Activated T-cell treated with anti-CD3 and anti-CD28 coated beads, Interleukin-2, amount 50 U/mL, for 1 hour (primary cell): Measurements from ENCODE around the gene ZNF778.
"Not testable (repeated sequence)": the region's sequence is repeated elsewhere in the genome, so short reads cannot be mapped to it uniquely, and the experiment has no call there.

Experiments used
- DNase-seq: peaks from one replicate; pipeline ENCODE4 v3.0.0-alpha.2; 2020

ZNF778 gene

DNA sequence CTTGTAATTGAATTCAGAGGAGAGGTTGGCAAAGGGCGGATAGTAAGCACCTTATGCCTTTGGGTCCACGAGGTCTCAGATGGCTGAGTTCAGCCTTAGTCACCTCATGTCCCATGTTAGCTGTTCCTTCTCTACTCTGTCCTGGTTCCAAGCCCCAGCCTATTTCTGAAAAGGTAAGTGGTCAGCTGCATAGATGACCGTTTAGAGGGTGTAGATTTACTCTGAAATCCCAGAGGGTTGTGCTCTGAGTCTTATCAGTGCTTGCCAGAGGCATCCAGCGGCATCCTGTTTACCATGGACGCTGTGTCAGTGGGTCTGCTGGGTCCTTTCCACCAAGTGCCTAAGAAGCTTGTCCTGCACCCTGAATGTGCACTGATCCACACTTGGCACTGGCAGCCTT, 1.9 kb downstream of the ZNF778 start:
- no peak for DNase-seq

DNA sequence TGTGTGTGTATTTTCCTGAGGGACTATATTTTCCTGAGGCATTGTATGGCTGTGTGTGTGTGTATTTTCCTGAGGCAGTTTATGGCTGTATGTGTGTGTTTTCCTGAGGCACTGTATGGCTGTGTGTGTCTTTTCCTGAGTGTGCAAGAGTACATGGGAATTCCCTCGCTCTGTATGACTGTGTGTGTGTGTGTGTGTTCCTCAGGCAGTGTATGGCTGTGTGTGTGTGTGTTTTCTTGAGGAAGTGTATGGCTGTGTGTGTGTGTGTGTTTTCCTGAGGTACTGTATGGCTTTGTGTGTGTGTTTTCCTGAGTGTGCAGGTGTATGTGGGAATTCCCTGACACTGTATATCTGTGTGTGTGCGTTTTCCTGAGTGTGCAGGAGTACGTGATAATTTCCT, 4.1 kb downstream of the ZNF778 start:
- DNase-seq, result no peak

DNA sequence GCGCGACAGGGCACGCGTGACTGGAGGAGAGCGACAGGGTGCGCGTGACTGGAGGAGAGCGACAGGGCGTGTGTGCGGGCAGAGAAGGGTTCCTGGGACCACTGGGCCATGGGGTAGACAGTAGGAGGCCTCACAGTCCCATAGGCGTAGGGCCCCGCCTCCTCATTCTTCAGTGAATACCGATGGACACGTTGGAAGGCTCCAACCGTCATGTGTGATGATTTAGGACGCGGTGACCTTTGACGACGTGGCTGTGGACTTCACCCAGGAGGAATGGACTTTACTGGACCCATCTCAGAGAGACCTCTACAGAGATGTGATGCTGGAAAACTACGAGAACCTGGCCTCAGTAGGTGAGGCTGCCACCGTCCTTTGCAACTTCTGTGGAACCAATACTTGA, 5.4 kb downstream of the ZNF778 start:
- no peak for DNase-seq

DNA sequence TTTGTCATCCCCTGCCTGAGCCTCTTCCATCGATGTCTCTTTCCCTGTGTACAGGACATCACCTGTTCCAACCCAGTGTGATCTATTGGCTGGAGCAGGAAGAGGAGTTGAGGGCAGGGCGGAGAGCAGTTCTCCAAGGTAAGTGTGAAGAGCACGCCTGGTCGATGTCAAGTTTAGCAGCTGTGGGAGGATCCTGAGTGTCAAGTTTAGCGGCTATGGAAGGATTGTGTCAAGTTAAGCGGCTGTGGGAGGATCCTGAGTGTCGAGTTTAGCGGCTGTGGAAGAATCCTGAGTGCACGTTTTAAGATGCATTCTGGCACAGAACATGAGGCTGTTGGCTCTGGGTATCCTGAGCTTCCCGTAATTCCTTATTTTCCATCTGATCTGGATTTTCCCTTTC, 7.2 kb downstream of the ZNF778 start:
- DNase-seq, result no peak

DNA sequence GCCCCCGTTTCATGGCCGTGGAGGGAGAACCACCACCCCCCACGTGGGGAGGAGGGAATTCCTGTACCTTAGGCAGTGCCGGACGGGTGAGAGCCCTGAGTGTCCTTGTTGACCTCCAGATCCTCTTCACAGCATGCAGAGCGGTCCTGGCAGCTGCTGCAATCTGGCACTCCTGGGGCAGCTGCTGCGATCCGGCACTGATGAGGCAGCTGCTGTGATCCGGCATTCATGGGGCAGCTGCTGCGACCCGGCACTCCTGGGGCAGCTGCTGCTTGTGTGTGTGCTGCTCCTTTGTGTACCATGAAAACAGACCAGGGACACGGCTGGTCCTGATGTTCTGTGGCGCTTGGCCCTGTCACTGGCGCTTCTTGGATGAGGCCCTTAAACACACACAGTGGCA, 12.8 kb downstream of the ZNF778 start:
- DNase-seq, result no peak

DNA sequence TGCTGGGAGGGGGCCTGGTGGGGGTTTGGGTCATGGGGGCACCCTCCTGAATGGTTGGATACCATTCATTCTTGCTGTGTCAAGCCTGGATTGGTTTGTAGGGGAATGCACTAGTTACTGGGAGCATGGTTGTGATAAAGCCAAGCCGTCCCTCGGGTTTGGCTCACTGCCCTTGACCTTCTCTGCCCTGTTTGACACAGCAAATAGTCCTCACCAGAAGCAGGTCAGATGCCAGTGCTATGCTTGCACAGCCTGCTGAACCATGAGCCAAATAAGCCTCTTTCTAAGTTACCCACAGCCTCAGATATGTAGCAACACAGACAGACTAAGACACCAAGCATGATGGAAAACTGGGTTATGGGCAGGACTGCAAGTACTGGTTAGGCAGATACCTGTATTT, 14.6 kb downstream of the ZNF778 start:
- DNase-seq, result no peak

DNA sequence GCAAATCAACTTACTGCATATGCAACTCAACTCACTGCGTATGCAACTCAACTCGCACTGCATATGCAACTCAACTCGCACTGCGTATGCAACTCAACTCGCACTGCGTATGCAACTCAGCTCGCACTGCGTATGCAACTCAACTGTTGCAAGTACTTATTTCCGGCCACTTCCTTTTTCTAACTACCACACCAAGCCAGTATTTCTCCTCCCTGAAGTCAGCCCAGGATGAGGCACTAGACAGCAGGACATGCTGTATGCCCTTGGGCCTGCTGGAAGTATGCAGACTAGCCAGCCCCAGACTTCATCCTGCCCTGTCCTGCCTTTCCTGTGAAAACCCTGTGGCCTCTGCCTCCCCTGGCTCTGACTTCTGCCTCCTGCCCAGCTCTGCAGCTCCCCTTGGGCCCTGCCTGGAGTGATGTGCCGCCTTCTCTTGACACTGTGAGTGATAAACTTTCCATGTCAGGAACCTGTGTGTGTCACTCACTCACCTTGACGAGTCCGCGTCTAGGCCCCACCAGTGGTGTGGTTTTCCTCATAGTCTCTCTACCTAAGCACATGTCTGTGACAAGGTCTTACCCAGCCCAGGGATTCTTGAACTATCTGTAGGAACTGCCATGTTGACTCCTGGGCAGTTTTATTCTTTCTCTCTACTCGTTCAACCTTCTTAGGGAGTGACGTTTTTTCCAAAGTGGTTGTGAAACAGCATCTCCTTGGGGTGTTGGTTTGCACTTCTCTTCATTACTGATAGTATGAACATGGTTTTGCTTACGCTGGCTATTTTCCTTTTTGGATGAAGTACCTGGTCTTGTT, 16.4 kb downstream of the ZNF778 start:
- DNase-seq, result no peak

DNA sequence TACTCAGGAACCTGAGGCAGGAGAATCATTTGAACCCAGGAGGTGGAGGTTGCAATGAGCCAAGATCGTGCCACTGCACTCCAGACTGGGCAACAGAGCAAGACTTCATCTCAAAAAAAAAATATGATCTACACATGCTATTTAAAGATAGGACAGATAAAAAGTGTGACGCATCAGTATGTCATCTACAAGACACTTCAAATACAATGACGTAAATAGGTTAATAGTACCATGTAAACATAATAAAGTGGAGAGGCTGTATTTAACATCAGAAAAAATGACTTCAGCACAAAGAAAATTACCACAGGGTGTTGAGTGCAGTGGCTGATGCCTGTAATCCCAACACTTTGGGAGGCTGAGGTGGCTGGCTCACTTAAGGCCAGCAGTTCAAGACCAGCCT, 20.2 kb downstream of the ZNF778 start:
- DNase-seq, result no peak

DNA sequence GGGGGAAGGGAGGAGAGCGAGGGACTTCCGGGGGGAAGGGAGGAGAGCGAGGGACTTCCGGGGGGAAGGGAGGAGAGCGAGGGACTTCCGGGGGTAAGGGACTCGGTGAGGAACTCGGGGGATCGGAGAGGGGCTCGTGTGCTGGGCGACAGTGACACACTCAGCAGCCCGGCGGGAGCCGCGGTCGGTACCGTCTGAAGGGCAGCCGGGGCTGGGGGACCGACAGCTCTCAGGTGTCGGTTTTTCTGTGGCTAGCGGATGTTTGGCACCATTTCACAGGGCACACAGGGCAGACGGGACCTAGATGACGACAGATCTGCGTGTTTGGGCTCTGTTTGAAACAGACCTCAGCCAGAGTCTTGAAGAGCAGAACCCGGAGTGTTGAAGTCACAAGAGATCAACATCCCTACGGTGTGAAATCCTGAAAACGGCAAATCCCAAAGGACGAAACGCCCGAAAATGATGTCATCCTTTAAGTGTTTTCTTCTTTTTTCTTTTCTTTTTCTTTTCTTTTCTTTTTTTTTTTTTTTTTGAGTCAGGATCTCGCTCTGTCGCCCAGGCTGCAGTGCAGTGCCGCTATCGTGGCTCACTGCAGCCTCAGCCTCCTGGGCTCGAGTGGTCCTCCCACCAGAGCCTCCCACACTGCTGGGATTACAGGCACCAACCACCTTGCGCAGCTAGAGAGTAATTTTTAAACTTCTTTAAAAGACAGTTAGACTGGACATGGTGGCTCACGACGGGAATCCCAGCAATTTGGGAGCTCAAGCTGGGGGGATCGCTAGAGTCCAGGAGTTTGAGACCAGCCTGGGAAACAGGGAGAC, 23.9 kb downstream of the ZNF778 start:
- peak; percentile 87 for DNase-seq

DNA sequence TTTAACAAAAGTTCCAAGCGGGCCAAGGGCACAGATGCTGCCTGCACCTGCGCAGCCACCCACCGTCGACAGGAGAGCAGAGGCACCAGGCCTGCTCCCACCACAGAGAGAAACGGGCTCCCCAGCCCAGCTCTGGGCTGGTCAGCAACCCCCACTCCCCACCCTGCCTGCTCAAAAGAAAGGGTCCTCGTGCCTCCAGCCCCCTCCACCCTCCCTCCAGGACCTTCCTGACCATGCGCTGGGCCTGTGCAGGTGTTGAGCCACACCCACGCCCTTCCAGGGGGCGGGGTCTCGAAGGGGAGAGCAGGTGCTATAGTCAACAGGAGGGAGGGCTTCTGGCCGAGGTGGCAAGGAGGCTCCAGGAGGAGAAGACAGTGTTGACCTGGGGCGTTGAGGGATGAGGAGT, 25.3 kb downstream of the ZNF778 start:
- DNase-seq, result no peak

DNA sequence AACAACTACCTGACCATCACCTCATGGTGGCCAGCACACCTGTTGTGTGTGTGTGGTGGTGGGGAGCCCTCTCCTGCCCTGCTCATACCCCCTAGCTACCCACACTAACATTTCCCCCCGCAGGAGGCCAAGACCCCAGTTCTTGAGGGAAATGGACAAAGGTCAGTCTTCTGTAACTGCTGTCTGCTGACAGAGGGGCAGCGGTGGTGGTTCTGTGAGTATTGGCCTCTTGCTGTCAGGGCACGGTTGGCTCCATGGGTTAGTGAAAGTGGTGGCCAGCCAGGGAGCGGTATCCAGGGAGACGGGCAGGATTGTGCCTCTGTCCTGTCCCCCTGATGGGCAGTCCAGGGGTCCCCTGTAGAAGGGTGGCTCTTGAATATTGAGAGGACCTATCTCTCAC, 26.2 kb downstream of the ZNF778 start:
- no peak for DNase-seq

DNA sequence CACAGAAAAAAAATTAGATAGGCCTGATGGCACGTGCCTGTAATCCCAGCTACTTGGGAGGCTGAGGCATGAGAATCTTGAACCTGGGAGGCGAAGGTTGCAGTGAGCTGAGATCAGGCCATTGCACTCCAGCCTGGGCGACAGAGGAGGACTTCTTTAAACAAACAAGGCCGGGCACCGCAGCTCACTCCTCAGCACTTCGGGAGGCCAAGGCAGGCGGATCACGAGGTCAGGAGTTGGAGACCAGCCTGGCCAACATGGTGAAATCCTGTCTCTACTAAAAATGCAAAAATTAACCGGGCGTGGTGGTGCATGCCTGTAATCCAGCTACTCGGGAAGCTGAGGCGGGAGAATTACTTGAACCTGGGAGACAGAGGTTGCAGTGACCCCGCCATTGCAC, 26.8 kb downstream of the ZNF778 start:
- DNase-seq, result not testable (repeated sequence)

DNA sequence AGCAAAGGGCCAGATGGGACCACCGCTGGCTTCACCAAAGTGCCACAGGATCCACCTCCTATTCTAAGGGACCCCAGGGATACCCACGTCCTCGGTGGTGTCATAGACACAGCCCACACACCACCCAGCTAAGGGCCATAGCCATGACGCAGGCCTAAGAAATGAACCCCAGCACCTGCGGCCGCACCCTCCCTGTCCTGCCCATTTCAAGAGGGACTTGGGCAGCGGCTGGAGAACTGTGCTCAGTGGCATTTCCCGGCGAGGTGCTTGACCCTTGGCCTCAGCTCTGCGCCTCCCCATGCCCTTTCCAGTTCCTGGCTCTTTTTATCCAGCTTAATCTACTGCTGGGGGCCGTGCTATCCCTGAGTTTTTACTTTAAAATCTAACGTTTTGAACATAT, 27.3 kb downstream of the ZNF778 start:
- DNase-seq, result no peak

DNA sequence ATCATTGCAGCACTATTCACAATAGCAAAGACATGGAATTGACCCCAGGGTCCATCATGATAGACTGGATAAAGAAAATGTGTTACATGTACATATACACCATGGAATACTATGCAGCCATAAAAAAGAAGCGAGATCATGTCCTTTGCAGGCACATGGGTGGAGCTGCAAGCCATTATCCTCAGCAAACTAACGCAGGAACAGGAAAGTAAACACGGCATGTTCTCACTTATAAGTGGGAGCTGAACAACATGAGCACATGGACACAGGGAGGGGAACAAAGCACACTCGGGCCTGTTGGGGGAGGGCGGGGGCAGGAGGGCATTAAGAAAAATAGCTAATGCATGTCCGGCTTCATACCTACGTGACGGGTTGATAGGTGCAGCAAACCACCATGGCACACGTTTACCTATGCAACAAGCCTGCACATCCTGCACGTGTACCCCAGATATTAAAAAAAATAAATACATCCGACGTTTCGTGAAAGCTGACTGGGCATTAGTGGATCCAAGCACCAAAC, 28.9 kb downstream of the ZNF778 start:
- DNase-seq, result no peak

DNA sequence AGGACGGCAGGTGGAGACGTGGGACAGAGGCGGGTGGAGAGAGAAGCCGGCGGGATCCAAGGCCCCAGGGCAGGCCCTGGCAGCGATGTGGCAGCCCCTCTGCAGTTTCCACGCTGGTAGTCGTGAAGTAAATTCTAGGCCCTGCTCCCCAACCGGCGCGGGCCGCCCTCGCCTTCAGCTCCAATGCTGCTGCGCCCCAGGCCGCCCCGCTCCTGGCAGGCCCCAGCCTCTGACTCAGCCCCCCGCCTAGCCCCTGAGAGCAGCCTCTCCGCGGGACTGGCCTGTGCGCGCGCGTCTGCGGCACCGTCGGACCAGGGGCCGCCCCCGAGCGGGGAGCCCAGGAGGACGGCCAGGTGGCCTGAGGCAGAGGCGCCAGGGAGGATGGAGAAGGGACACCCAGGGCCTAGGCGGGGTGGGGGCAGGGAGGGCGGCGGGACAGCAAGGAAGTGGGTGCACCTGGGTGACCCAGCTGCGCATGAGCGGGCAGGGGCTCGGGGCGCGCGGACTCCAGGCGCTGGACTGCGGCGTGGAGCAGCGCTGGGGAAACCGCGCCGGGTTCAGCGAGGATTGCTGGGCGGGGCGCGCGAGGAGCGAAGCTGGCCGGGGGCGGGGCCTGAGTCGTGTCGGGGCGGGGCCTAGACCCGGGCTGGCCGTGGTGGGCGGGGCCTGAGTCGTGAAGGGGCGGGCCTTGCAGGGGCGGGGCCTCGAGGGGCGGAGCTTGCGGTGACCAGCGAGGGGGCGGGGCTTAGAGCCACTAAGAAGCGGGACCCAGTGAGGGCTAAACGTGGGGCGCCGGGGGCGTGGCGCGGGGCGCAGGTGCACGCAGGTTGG, 29.6 kb downstream of the ZNF778 start:
- peak; percentile 99 for DNase-seq

DNA sequence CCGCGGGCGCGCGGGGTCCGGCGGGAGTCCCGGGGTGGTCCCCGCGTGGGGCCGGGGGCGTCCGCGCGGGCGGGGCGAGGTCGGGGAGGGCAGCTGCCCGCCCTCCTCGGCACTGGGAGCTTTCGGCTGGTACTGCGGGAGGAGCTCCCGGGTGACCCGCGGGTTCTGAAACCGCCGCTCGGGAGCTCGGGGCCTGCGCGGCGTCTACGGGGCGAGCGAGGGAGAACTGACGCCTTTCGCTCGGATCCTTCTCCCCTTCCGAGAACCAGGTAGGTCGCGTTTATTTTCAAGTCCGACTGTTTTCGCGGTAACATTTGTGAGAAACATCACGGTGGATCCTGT, 30.2 kb downstream of the ZNF778 start:
- DNase-seq, result not testable (repeated sequence)

DNA sequence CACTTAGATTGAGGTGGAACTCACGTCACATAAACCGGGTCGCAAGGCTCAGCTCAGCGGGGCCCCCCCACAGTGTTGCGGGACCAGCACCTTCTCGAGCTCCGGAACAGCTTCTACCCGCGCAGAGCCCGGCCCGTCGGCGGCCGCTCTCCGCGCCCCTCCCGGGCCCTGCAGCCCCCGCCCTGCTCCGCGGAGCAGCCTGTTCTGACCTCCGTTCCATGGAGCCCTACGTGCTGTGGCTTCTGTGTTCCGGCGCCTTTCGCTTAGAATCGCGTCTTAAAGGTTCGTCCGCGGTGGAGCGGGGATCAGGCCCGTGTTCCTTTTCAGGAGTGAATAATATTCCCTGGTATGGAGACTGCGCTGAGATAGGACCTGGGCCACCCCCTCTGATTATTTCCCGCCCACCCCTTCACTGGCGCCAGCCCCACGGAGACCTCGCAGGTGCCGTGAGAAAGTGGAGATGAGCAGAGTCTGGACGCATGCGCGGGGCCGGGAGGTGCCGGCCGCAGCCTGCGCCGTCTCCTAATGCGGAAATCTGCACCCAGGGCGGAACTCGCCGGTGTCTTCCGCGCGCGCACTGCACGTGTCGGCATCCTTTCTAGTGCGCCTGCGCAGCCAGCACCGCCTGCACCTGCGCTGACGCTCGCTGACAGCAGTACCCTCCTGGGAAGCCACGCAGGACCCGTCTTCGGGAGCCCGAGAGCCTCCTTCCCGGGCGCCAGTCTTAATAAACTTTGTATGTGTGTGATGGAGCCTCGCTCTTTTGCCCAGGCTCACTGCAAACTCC, 30.9 kb downstream of the ZNF778 start:
- DNase-seq, result no peak

DNA sequence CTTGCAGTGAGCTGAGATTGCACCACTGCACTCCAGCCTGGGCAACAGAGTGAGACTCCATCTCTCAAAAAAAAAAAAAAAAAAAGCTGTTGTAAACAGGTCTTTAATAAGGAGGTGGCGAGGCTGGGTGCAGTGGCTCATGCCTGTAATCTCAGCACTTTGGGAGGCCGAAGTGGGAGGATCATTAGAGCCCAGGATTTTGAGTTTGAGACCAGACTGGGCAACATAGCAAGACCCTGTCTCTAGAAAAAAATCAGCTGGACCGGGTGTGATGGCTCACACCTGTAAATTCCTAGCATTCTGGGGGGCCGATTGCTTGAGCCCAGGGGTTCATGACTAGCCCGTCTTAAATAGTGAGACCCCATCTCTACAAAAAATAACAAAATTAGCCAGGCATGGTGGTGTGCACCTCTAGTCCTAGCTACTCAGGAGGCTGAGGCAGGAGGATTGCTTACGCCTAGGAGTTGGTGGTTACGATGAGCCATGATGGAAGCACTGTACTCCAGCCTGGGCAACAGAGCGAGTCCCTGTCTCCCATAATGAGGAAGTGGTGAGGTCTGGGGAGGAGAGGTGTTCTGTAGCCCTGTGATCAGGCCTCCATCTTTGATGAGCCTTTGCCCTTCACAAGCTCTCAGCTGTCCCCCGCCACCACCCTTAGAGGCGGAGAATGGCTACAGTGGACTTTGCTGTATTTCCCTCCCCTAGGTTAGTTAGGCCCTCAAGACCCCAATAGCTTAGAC, 36.2 kb downstream of the ZNF778 start:
- DNase-seq, result no peak

DNA sequence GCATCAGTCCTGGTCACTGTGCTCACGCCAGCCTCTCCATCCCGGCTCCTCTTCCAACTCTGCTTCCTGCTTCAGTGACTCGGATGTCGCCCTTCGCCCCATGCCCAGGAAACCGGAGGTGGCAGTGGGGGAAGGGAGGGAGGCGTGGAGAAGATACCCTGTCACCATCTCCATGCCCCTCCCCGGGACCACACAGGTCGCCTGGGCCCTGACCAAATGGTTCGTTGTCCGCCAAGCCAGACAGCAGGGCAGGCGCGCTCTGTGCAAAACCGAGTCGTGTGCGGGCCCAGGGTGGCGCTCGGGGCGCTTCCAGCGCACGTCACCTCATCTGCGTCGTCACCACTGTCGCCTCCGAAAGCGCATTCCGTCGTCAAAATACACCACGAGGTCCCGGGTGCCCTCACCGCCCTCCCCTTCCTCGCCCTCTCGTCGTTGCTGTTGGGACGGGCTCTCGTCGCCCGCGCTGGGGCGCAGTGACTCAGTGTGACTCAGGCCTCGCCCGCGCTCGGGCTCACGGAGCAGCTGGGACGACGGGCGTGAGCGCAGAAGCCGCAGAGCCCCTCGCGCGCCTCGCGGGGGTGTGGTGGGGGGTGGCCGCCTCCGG, 39.2 kb downstream of the ZNF778 start:
- DNase-seq, result peak; percentile 83

DNA sequence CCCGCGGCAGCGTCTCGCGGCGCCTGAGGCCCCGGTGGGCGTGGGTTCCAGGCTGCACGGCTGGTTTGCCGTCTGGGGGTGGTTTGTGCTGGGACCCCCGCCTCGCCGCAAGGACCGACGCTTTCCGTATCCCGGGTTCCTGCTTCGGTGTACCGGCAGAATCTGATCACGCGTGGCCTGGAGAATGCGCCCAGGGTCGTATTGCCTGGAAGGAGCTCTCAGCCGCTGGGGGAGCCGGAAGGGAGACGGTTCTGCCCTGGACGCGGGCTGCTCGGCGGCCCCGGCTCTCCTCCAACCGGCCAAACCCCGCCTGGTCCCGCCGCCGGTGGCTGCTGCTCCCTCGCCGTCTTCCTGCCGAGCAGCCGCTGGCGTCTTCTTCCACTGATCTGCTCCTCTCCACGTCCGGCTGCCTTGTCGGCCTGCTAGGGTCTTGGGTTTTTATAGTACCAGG, 39.8 kb downstream of the ZNF778 start:
- DNase-seq, result peak; percentile 39
